ENCODE results near the gene TRPM4.

GRCh38 chr19:49205114-49205513 is 47.5 kb downstream of the TRPM4 start:
- TF ChIP-seq, protein P1, sequence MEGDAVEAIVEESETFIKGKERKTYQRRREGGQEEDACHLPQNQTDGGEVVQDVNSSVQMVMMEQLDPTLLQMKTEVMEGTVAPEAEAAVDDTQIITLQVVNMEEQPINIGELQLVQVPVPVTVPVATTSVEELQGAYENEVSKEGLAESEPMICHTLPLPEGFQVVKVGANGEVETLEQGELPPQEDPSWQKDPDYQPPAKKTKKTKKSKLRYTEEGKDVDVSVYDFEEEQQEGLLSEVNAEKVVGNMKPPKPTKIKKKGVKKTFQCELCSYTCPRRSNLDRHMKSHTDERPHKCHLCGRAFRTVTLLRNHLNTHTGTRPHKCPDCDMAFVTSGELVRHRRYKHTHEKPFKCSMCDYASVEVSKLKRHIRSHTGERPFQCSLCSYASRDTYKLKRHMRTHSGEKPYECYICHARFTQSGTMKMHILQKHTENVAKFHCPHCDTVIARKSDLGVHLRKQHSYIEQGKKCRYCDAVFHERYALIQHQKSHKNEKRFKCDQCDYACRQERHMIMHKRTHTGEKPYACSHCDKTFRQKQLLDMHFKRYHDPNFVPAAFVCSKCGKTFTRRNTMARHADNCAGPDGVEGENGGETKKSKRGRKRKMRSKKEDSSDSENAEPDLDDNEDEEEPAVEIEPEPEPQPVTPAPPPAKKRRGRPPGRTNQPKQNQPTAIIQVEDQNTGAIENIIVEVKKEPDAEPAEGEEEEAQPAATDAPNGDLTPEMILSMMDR (IDR thresholded peaks at IDR 0.05; ENCODE audit: extremely low read depth in 1 of 2, insufficient read depth in 1 of 2, low read depth in 1 of 2, low read length in 2 of 2) = no peak
- no peak for TF ChIP-seq POLR2AphosphoS5 (IDR thresholded peaks at IDR 0.05; ENCODE audit: insufficient read depth, low read depth, low read length)
- TF ChIP-seq MYC (IDR thresholded peaks at IDR 0.05; ENCODE audit: low read depth, low read length) = no peak
- no peak for TF ChIP-seq EZH2 (IDR thresholded peaks at IDR 0.05; ENCODE audit: borderline replicate concordance, low read depth, low read length, severe bottlenecking)

All from endothelial cell of umbilical vein (primary cell).